Panc1 (cell line): ENCODE results near the gene ATP4A. TPM values are rescaled to one million over a fixed set of nuclear protein-coding genes. Genes with fewer than 3 reads are reported as not detected.

Source experiments
- ATAC-seq: fragments of 200-7000 bp; cut with Tn5 transposase; 2 replicates; pipeline ENCODE4 v1.9.1; 2020; ENCODE audit warnings: mild to moderate bottlenecking, moderate library complexity
- BruUV-seq: library from RNA; stranded (reverse); fragments of 400-500 nt; replicated peaks from 2 replicates; lab custom pipeline; 2021; lab: Mats Ljungman, UMichigan
- CTCF ChIA-PET: fragments of 300-600 bp; sonication (Branson Sonifier 250); formaldehyde crosslinking; loops from one replicate; lab custom pipeline; 2022; ENCODE audit warnings: antibody characterized with exemption; lab: Charles Lee
- POLR2A ChIA-PET: fragments of 300-600 bp; sonication (Branson Sonifier 250); formaldehyde crosslinking; loops from one replicate; lab custom pipeline; 2022; ENCODE audit warnings: antibody characterized with exemption; lab: Charles Lee
- DNase-seq: peaks from one replicate; pipeline ENCODE4 v3.0.0-alpha.2; 2010; ENCODE audit warnings: low read depth, low spot score
- H3K27ac ChIP-seq: 2 replicates; pipeline ENCODE4 v1.5.1; 2011; ENCODE audit warnings: mild to moderate bottlenecking, low read length, inconsistent platforms
- H3K27me3 ChIP-seq: fragments of 200-500 bp; sonication (Bioruptor generic); 2 replicates; pipeline ENCODE4 v1.6.0; 2014; ENCODE audit warnings: low read length, inconsistent platforms; ENCODE audit not compliant: control insufficient read depth, insufficient read depth
- H3K36me3 ChIP-seq: fragments of 200-500 bp; sonication (Bioruptor generic); 2 replicates; pipeline ENCODE4 v1.5.1; 2014; ENCODE audit warnings: inconsistent platforms, mild to moderate bottlenecking, low read length, moderate library complexity; ENCODE audit not compliant: control insufficient read depth, insufficient read depth
- H3K4me1 ChIP-seq: 2 replicates; pipeline ENCODE4 v1.5.1; 2011; ENCODE audit warnings: inconsistent platforms, mild to moderate bottlenecking, low read length, moderate library complexity; ENCODE audit not compliant: control insufficient read depth, insufficient read depth
- H3K4me3 ChIP-seq, 2 experiments: 2 replicates each; pipeline ENCODE4 v1.5.1; 2011 to 2012; ENCODE audit warnings: low read depth in 2 of 2, low read length in 2 of 2, mild to moderate bottlenecking in 2 of 2, inconsistent platforms in 1 of 2, moderate library complexity in 1 of 2
- H3K9me3 ChIP-seq: fragments of 200-500 bp; sonication (Bioruptor generic); 2 replicates; pipeline ENCODE4 v1.5.1; 2014; ENCODE audit warnings: low read depth, mild to moderate bottlenecking, inconsistent platforms, low read length, moderate library complexity; ENCODE audit not compliant: control insufficient read depth, insufficient read depth
- CTCF ChIP-seq: fragments of 450-650 bp; IDR thresholded peaks from 2 replicates; pipeline ENCODE4 v1.5.1; 2017; ENCODE audit warnings: mild to moderate bottlenecking
- POLR2AphosphoS5 ChIP-seq: IDR thresholded peaks from 2 replicates; pipeline ENCODE4 v1.6.1; 2012; ENCODE audit warnings: mild to moderate bottlenecking, low read depth, low read length, moderate library complexity
- SIN3A ChIP-seq: IDR thresholded peaks from 2 replicates; pipeline ENCODE4 v1.6.1; 2012; ENCODE audit warnings: low read depth, mild to moderate bottlenecking, low read length, moderate library complexity, borderline replicate concordance; ENCODE audit not compliant: insufficient read depth
- TCF7L2 ChIP-seq: IDR thresholded peaks from 2 replicates; pipeline ENCODE4 v1.6.1; 2011; ENCODE audit warnings: mild to moderate bottlenecking, low read depth, low read length, inconsistent platforms
- in situ Hi-C: cut with HindIII; loops from 2 replicates; pipeline ENCODE4 v1.10.0; 2016; ENCODE audit warnings: low sequenced_read_pairs, low pct_unique_long_range_greater_than_20kb
- intact Hi-C: fragments of 100-400 bp; cut with micrococcal nuclease; formaldehyde crosslinking; loops from one replicate; pipeline ENCODE4 v1.10.0; 2022; ENCODE audit not compliant: unreplicated experiment
- total RNA-seq: library from RNA; stranded (reverse); gene quantifications from one replicate; pipeline ENCODE4 v1.2.1, GENCODE V29; 2021; ENCODE audit not compliant: unreplicated experiment
- TF ChIP-seq, protein P1 (sequence below), 2 experiments: IDR thresholded peaks; 2 replicates each; pipeline ENCODE4 v1.6.1; 2011 to 2012; ENCODE audit warnings: low read depth in 2 of 2, control low read depth in 1 of 2, low read length in 1 of 2, mild to moderate bottlenecking in 1 of 2, moderate library complexity in 1 of 2; ENCODE audit not compliant: insufficient read depth in 1 of 2

Gene ATP4A
- total RNA-seq, 1 experiment from 2014 or later: not detected

- TF ChIP-seq, protein P1, sequence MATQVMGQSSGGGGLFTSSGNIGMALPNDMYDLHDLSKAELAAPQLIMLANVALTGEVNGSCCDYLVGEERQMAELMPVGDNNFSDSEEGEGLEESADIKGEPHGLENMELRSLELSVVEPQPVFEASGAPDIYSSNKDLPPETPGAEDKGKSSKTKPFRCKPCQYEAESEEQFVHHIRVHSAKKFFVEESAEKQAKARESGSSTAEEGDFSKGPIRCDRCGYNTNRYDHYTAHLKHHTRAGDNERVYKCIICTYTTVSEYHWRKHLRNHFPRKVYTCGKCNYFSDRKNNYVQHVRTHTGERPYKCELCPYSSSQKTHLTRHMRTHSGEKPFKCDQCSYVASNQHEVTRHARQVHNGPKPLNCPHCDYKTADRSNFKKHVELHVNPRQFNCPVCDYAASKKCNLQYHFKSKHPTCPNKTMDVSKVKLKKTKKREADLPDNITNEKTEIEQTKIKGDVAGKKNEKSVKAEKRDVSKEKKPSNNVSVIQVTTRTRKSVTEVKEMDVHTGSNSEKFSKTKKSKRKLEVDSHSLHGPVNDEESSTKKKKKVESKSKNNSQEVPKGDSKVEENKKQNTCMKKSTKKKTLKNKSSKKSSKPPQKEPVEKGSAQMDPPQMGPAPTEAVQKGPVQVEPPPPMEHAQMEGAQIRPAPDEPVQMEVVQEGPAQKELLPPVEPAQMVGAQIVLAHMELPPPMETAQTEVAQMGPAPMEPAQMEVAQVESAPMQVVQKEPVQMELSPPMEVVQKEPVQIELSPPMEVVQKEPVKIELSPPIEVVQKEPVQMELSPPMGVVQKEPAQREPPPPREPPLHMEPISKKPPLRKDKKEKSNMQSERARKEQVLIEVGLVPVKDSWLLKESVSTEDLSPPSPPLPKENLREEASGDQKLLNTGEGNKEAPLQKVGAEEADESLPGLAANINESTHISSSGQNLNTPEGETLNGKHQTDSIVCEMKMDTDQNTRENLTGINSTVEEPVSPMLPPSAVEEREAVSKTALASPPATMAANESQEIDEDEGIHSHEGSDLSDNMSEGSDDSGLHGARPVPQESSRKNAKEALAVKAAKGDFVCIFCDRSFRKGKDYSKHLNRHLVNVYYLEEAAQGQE (IDR thresholded peaks at IDR 0.05; ENCODE audit: insufficient read depth in 1 of 2, low read depth in 2 of 2, low read length in 1 of 2): no peak
- TF ChIP-seq TCF7L2 (no peak), POLR2AphosphoS5 (no peak), CTCF (no peak)
- intact Hi-C loops: no loop called here
- in situ Hi-C loops: no loop called here
- H3K36me3 ChIP-seq: no peaks in the 10 kb centered on the region; the same call in 1 of the 2 replicates
- CTCF ChIA-PET: interaction anchor here (1.1 kb wide), 1 partner anchor 16 kb away, joined by 5 read pairs; no protein-coding TSS in a partner anchor
- H3K27ac ChIP-seq: no peak overlapping the region
- POLR2A ChIA-PET: no interaction called here
- H3K9me3 ChIP-seq: no peaks in the 10 kb centered on the region
- no peak overlapping the region for H3K4me3 ChIP-seq
- H3K27me3 ChIP-seq: peaks cover 16% of the 10 kb centered on the region
- no TSS peak for BruUV-seq
- ATAC-seq: no peak
- DNase-seq: no peak
- H3K4me1 ChIP-seq: peaks cover 10% of the 10 kb centered on the region; the same call in 1 of the 2 replicates
Observed at GRCh38 chr19:35511337-35511736, 52.1 kb downstream of the ATP4A start.

GRCh38 chr19:35510626-35510964, 52.9 kb downstream of the ATP4A start:
- no TSS peak for BruUV-seq
- peak; percentile 30 for ATAC-seq
- H3K36me3 ChIP-seq: no peaks in the 10 kb centered on the region; the same call in 1 of the 2 replicates
- ChIA-PET CTCF (interaction anchor here (0.5 to 1.1 kb wide), 4 partner anchors 16 to 454 kb away, joined by 3 to 9 read pairs (median 5); no protein-coding TSS in a partner anchor), POLR2A (no interaction called here)
- peak overlapping the region; percentile 36 to 62 for H3K4me3 ChIP-seq
- H3K27me3 ChIP-seq: peaks cover 16% of the 10 kb centered on the region
- in situ Hi-C loops (no loop called here), intact Hi-C loops (no loop called here)
- TF ChIP-seq SIN3A: no peak
- TF ChIP-seq POLR2AphosphoS5: no peak
- TF ChIP-seq, protein P1 (IDR thresholded peaks at IDR 0.05; ENCODE audit: insufficient read depth in 1 of 2, low read depth in 2 of 2, low read length in 1 of 2): no peak
- TF ChIP-seq CTCF: no peak; the same call in 1 of the 2 replicates
- TF ChIP-seq TCF7L2: no peak
- DNase-seq: no peak
- no peak overlapping the region for H3K27ac ChIP-seq
- no peaks in the 10 kb centered on the region for H3K9me3 ChIP-seq
- H3K4me1 ChIP-seq: peaks cover 10% of the 10 kb centered on the region; the same call in 1 of the 2 replicates
